ENCODE measurements around the gene AHCTF1.

DNA sequence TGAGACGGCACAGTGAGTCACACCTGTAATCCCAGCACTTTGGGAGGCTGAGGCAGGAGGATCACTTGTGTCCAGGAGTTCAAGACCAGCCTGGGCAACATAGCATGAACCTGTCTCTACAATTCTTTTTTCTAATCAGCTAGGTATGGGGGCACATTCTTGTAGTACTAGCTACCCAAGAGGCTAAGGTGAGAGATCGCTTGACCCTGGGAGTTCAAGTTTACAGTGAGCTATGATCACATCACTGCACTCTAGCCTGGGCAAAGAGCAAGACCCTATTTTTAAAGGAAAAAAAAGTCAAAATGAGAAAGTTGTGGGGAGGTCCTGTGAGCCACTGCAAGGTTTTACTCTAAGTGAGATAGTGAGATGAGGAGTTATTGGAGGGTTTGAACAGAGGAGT lies 34.8 kb upstream of the AHCTF1 start:
- TF ChIP-seq, protein P1, sequence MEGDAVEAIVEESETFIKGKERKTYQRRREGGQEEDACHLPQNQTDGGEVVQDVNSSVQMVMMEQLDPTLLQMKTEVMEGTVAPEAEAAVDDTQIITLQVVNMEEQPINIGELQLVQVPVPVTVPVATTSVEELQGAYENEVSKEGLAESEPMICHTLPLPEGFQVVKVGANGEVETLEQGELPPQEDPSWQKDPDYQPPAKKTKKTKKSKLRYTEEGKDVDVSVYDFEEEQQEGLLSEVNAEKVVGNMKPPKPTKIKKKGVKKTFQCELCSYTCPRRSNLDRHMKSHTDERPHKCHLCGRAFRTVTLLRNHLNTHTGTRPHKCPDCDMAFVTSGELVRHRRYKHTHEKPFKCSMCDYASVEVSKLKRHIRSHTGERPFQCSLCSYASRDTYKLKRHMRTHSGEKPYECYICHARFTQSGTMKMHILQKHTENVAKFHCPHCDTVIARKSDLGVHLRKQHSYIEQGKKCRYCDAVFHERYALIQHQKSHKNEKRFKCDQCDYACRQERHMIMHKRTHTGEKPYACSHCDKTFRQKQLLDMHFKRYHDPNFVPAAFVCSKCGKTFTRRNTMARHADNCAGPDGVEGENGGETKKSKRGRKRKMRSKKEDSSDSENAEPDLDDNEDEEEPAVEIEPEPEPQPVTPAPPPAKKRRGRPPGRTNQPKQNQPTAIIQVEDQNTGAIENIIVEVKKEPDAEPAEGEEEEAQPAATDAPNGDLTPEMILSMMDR (IDR thresholded peaks at IDR 0.05; ENCODE audit: borderline replicate concordance, extremely low read depth, low read length, poor library complexity, severe bottlenecking) = no peak
- no peak for TF ChIP-seq EZH2 (IDR thresholded peaks at IDR 0.05; ENCODE audit: borderline replicate concordance, low read depth, low read length, severe bottlenecking)
